Natural killer cell (primary cell): ENCODE results near the gene CHST11. TPM values are rescaled to one million over a fixed set of nuclear protein-coding genes. Genes with fewer than 3 reads are reported as not detected.

Source experiments
- ATAC-seq, 3 donors: fragments of 150-1000 bp in 2 of 3; fragments of 200-7000 bp in 1 of 3; cut with Tn5 transposase; 1 replicate in 1 of 3; 2 replicates in 2 of 3; pipeline ENCODE4 v1.10.0; 2021; ENCODE audit warnings: mild to moderate bottlenecking in 2 of 3, moderate library complexity in 2 of 3
- DNase-seq, 2 donors: peaks; one replicate each; pipeline versions ENCODE4 v3.0.0 to v3.0.0-alpha.2; 2013 to 2021; ENCODE audit warnings: mixed read lengths in 1 of 2
- H3K27ac ChIP-seq: one replicate; pipeline ENCODE4 v1.5.1; 2013; ENCODE audit warnings: mild to moderate bottlenecking, low read length
- H3K27me3 ChIP-seq: one replicate; pipeline ENCODE4 v1.6.1; 2013; ENCODE audit warnings: low read length; ENCODE audit not compliant: control insufficient read depth, insufficient read depth
- H3K36me3 ChIP-seq: one replicate; pipeline ENCODE4 v1.6.1; 2013; ENCODE audit warnings: low read length; ENCODE audit not compliant: control insufficient read depth, insufficient read depth
- H3K4me1 ChIP-seq: one replicate; pipeline ENCODE4 v1.6.1; 2013; ENCODE audit warnings: low read length; ENCODE audit not compliant: control insufficient read depth, insufficient read depth
- H3K4me3 ChIP-seq: one replicate; pipeline ENCODE4 v1.5.1; 2013; ENCODE audit warnings: low read length
- H3K9me3 ChIP-seq: one replicate; pipeline ENCODE4 v1.6.1; 2013; ENCODE audit warnings: low read length; ENCODE audit not compliant: control insufficient read depth, insufficient read depth
- H3K27ac Mint-ChIP-seq, 2 donors: one replicate each; pipeline ENCODE4 v1.8.0; 2022; ENCODE audit warnings: mild to moderate bottlenecking in 2 of 2, mixed read lengths in 2 of 2, moderate library complexity in 1 of 2
- H3K27me3 Mint-ChIP-seq, 2 donors: one replicate each; pipeline ENCODE4 v1.8.0; 2022; ENCODE audit warnings: low read depth in 2 of 2, mixed read lengths in 2 of 2
- H3K36me3 Mint-ChIP-seq: one replicate; pipeline ENCODE4 v1.8.0; 2022; ENCODE audit warnings: mixed read lengths
- H3K4me1 Mint-ChIP-seq, 2 donors: one replicate each; pipeline ENCODE4 v1.8.0; 2022; ENCODE audit warnings: mixed read lengths in 2 of 2
- H3K4me3 Mint-ChIP-seq: one replicate; pipeline ENCODE4 v1.8.0; 2022; ENCODE audit warnings: mild to moderate bottlenecking, moderate library complexity, mixed read lengths
- H3K9me3 Mint-ChIP-seq, 2 donors: one replicate each; pipeline ENCODE4 v1.8.0; 2022; ENCODE audit warnings: mixed read lengths in 2 of 2
- WGBS: methylation state at CpG from one replicate; pipeline ENCODE4 v1.1.7; 2013; ENCODE audit warnings: missing lambda C conversion rate; ENCODE audit not compliant: insufficient coverage; 5-methylcytosine and 5-hydroxymethylcytosine counted together
- intact Hi-C: fragments of 100-400 bp; cut with micrococcal nuclease; formaldehyde crosslinking; loops from one replicate; pipeline ENCODE4 v1.14.2; 2022
- total RNA-seq, 4 donors: library from RNA; stranded (reverse); fragments of 120-200 nt in 1 of 4; gene quantifications; one replicate each; pipeline versions ENCODE4 v1.2.3 to v1.2.4, GENCODE V29; 2013 to 2022
- TF ChIP-seq, protein P1 (sequence below): fragments of 200-600 bp; IDR thresholded peaks from one replicate; pipeline ENCODE4 v1.8.0; 2022; ENCODE audit warnings: antibody characterized with exemption

Gene CHST11
- total RNA-seq, 3 donors from 2014 or later (not counting 1 experiment from before 2014, with no cell fraction given) = 85.3 to 118 (median 96.1) TPM

GRCh38 chr12:104600790-104601739 lies 144.3 kb downstream of the CHST11 start:
- Mint-ChIP-seq H3K4me1 (peaks cover 72 to 84% of the 10 kb centered on the region in 2 donors), H3K36me3 (no peaks in the 10 kb centered on the region), H3K27ac (peak overlapping the region; percentile 45 to 59), H3K27me3 (no peaks in the 10 kb centered on the region), H3K9me3 (no peaks in the 10 kb centered on the region), H3K4me3 (no peak overlapping the region)
- ATAC-seq = no peak
- TF ChIP-seq, protein P1, sequence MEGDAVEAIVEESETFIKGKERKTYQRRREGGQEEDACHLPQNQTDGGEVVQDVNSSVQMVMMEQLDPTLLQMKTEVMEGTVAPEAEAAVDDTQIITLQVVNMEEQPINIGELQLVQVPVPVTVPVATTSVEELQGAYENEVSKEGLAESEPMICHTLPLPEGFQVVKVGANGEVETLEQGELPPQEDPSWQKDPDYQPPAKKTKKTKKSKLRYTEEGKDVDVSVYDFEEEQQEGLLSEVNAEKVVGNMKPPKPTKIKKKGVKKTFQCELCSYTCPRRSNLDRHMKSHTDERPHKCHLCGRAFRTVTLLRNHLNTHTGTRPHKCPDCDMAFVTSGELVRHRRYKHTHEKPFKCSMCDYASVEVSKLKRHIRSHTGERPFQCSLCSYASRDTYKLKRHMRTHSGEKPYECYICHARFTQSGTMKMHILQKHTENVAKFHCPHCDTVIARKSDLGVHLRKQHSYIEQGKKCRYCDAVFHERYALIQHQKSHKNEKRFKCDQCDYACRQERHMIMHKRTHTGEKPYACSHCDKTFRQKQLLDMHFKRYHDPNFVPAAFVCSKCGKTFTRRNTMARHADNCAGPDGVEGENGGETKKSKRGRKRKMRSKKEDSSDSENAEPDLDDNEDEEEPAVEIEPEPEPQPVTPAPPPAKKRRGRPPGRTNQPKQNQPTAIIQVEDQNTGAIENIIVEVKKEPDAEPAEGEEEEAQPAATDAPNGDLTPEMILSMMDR = no peak
- Histone ChIP-seq H3K27ac (no peak overlapping the region), H3K9me3 (no peaks in the 10 kb centered on the region), H3K36me3 (no peaks in the 10 kb centered on the region), H3K4me3 (no peak overlapping the region), H3K4me1 (peaks cover 26% of the 10 kb centered on the region), H3K27me3 (no peaks in the 10 kb centered on the region)
- no peak for DNase-seq
- WGBS = 93% methylated on average over 5 of the region's 6 CpGs
- intact Hi-C loops = no loop called here

GRCh38 chr12:104602406-104602805 lies 145.7 kb downstream of the CHST11 start:
- TF ChIP-seq, protein P1 = no peak
- Mint-ChIP-seq H3K27me3 (no peaks in the 10 kb centered on the region), H3K4me3 (no peak overlapping the region), H3K27ac (peak overlapping the region in 1 of 2 donors; percentile 59), H3K4me1 (peaks cover 72 to 82% of the 10 kb centered on the region in 2 donors), H3K36me3 (no peaks in the 10 kb centered on the region), H3K9me3 (no peaks in the 10 kb centered on the region)
- Histone ChIP-seq H3K27me3 (no peaks in the 10 kb centered on the region), H3K4me1 (peaks cover 26% of the 10 kb centered on the region), H3K36me3 (no peaks in the 10 kb centered on the region), H3K4me3 (no peak overlapping the region), H3K9me3 (no peaks in the 10 kb centered on the region), H3K27ac (no peak overlapping the region)
- DNase-seq (peak in 1 of 2 donors; percentile 21), ATAC-seq (no peak)
- 96% methylated on average over 6 of the region's 6 CpGs for WGBS
- intact Hi-C loops = no loop called here

DNA sequence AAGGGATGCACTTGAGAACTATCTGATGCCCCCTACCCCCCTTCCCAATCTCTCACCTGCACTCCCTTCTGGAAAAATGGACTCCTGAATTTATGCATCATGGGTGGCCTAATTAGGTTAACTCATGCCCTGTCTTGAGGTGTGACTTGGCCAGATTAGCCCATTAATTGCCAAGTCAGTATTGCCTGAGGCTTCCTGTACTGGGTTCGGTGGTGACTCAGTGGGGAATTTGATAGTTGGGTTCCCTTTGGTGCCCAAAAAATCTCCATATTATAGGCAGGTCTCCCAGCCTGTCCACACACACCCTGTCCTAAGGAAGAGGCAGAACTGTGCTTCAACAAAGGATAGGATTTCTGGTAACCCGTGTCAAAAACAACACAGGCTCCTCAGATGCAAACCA lies 146.1 kb downstream of the CHST11 start:
- Mint-ChIP-seq H3K4me1 (peaks cover 71 to 80% of the 10 kb centered on the region in 2 donors), H3K9me3 (no peaks in the 10 kb centered on the region), H3K36me3 (no peaks in the 10 kb centered on the region), H3K4me3 (no peak overlapping the region), H3K27ac (peak overlapping the region; percentile 92), H3K27me3 (no peaks in the 10 kb centered on the region)
- Histone ChIP-seq H3K27ac (no peak overlapping the region), H3K4me1 (peaks cover 26% of the 10 kb centered on the region), H3K36me3 (no peaks in the 10 kb centered on the region), H3K4me3 (no peak overlapping the region), H3K9me3 (no peaks in the 10 kb centered on the region), H3K27me3 (no peaks in the 10 kb centered on the region)
- intact Hi-C loops = no loop called here
- WGBS = 95% methylated on average over 2 of the region's 2 CpGs
- no peak for ATAC-seq
- TF ChIP-seq, protein P1 = no peak
- DNase-seq = no peak
